GM21528 (cell line): ENCODE results near the gene LRCH4.
"Not testable (repeated sequence)": the region's sequence is repeated elsewhere in the genome, so short reads cannot be mapped to it uniquely, and the experiment has no call there.

Experiments
- ATAC-seq: cut with Tn5 transposase; IDR thresholded peaks from one replicate; pipeline ENCODE4 v1.9.1; 2021; ENCODE audit warnings: mild to moderate bottlenecking, moderate library complexity; ENCODE audit not compliant: unreplicated experiment, low FRiP score

Gene LRCH4

DNA sequence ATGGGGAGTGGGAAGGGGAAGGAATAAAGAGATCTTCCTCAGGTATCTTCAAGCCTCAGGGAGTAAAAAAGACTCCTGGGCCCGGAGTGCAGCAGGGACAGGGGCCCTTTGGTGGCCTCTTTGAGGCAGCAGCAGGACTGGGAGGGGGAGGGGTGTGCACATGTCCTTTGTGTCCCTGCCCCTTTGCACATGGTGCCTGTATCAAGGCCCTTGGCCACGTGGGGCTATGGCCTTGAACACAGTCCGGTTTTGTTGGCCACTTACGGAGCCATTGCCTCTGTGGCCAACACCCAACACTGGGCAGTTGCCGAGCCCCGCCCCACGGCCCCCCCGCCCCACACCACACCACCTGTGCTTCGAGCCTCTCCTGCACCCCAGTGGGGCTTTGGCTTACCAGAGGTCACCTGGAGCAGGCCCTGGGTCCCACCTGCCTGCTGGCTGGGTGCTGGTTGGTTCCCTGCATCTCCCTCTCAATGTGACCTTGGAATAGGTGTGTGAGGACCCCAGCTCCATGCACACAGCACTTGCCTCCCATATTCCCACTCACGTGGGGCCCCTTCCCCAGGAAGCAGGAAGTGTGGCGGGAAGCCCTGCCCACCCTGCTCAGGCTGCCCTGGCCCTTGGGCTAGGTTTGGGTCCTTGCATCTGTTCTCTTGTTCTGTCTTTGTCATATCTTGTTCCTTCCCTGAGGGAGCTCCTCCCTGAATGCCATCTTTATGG, 17.6 kb downstream of the LRCH4 start:
- ATAC-seq = no peak

DNA sequence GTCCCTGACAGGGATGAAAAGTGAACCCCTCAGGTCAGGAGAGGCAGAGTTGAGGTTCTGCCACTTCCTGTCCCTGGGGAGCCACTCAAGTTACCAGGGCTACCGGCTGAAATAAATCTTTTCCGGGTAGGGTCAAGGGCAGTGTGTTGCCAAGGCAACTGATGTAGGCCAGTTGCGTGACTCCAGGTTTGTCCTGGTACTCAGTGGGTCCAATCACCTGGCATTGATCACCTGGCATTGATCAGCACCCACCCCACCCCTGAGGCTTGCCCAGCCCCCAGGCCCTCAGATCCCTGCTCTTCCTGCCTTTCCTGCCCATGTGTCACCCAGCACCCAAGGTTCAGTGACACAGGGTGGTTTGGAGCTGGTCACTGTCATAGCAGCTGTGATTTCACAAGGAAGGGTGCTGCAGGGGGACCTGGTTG, 18.2 kb downstream of the LRCH4 start:
- ATAC-seq = no peak

DNA sequence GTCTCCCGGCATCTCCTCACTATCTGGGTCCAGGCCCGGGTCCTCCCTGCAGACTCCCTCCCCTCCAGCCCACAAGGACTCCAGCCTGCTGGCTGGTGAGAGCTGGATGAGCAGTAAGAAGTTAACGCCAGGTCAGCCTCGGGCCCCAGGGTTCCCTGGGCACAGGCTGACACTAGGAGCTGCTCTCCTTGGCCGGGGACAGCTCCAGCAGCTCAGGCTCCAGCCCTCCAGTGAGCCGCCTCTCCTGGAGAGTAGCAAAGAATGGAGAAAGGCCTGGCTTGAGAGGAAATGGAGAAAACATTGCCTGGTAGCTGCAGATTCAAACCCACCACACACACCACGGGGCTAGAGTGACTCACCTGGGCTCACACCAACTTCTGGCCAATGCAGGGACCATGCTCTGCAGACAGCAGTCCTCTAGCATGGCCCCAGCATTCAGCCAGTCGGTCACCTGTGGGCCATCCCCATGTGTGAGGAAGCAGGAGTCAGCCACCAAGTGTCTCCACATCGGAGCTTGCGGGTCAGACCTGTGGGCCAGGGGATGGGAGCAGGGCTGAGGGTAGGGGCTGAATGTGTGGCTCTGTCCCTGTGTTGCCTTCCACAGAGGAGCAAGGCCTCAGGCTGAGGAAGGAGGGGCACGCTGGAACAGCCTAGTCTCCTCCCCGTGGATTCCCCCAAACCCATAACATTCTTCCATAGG, 18.7 kb downstream of the LRCH4 start:
- ATAC-seq = no peak

DNA sequence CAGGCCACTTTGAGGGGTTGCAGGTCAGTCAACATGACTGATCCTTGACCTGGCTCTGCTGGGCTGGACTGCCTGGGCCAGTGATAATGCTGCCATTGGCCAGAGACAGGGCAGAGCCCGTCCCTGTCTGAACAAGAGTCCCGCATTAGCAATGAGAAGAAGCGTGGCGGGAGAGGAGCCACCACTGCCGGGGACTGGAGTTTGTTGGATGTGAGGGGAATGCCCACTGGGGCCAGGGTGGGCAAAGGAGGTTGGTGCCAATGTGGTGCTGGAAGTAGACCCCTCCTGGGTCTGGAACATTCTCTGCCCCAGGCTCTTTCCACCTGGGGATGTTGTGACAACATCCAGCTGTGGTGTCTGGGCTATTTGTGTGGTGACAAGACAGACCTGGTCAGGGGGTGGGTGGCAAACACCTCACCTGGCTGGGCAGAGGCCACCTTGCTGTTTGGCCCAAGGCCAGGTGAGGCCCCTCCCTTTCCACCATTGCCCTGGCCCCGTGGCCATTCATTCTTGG, 19.9 kb downstream of the LRCH4 start:
- no peak for ATAC-seq

DNA sequence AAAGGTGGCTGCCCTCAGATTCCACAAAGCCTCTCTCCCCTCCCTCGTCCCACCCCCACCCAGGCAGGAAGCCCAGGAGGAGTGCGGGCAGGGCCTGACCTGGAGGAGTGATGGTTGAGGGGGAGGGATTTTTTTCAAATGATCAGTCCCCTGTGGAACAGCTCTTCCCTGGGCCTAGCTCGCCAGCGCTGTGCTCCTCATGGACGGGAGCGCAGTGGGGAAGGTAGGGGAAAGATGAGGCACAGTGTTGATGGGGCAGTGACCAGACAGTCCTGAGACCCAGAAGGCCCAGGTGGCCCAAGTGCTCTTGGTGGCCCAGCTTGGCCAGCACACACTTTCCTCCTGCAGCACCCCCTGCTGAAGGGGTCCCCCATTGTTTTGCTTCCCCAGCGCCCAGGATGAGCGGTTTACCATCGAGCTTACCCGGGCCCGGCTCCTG, 20.8 kb downstream of the LRCH4 start:
- ATAC-seq = no peak

DNA sequence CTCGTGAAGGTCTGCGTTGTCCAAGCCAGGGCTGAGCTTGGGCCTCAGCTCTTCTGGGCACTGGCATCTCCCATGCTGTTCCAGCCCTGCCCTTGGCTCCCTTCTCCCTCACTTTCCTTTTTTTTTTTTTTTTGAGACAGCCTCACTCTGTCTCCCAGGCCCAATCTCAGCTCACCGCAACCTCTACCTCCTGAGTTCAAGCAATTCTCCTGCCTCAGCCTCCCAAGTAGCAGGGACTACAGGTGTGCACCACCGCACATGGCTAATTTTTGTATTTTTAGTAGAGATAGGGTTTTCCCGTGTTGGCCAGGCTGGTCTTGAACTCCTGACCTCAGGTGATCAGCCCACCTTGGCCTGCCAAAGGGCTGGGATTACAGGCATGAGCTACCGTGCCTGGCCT, 21.5 kb downstream of the LRCH4 start:
- ATAC-seq = not testable (repeated sequence)

DNA sequence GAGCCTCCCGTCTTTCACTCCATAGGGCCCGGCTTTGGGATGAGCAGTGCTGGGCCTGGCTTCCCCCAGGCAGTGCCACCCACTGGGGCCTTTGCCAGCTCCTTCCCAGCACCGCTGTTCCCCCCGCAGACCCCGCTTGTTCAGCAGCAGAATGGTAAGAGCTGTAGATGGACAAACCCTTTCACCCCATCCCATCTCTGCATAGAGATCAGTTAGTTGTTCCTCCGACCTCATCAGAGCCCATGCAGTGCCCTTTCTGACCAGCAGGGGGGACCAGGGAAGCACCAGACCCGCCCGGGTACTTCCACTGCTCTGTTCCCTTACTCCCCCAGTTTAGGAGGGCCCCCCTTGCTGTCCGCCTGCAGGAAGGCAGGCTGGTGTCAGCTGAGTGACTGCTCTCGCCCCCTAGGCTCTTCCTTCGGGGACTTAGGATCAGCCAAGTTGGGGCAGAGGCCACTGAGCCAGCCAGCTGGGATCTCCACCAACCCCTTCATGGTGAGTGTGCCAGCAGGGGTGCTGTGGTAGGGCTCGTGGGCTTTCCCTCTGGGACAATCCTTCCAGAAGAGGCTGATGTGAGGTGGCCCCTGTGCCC, 22.0 kb downstream of the LRCH4 start:
- no peak for ATAC-seq

DNA sequence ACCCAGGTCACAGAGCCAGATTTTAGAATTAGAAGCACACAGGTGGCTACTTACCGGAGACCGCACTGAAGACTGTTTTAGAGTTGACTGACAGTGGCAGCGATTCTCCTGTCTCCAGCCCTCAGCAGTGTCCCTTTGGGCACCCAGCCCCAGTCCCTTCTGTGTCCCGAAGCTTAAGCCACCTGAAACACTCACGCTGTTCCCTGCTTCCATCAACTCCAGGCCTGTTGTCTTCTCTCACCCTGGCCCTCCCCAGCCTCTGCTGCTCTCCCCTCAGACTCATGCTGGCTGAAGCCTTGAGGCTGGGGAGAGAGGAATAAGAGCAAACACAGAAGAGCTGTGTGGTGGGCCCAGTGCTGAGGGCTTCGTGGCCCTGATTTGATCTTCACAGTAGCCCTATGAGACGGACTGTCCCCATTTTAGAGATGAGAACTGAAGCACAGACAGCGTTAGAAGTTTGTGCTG, 22.8 kb downstream of the LRCH4 start:
- no peak for ATAC-seq

DNA sequence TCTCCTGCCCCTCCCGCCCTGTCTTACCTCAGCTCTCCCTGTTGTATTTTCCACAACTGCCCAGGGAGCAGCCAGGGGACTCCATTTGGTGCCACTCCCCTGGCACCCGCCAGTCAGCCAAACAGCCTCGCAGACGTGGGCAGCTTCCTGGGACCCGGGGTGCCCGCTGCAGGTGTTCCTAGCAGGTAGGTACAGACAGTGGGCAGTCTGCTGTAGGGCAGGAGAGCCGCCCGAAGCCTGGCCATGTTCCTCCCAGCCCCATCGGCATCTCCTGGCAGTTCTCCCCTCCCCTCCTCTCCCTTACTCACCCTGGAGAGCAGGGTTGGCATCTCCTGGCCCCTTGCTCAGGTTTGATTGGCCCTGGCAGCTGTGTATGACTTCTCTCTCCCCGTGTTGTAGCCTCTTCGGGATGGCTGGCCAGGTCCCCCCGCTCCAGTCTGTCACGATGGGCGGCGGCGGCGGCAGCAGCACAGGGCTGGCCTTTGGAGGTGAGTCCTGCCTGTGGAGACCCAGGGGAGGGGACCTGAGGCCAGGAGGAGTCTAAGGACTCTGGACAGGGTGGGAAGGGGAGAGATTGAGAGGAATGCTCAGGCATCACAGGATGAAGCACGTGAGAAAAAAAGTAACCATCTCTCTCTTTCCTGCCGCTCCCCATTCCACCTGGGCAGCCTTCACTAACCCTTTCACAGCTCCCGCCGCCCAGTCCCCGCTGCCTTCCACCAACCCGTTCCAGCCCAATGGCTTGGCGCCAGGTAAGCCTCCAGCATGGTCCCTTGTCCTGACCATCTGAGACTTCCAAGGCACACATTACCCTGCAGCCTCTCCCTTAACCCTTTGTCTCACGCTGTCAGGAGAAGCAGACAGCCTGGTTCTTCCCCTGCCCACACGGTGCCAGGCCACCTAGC, 23.5 kb downstream of the LRCH4 start:
- no peak for ATAC-seq

DNA sequence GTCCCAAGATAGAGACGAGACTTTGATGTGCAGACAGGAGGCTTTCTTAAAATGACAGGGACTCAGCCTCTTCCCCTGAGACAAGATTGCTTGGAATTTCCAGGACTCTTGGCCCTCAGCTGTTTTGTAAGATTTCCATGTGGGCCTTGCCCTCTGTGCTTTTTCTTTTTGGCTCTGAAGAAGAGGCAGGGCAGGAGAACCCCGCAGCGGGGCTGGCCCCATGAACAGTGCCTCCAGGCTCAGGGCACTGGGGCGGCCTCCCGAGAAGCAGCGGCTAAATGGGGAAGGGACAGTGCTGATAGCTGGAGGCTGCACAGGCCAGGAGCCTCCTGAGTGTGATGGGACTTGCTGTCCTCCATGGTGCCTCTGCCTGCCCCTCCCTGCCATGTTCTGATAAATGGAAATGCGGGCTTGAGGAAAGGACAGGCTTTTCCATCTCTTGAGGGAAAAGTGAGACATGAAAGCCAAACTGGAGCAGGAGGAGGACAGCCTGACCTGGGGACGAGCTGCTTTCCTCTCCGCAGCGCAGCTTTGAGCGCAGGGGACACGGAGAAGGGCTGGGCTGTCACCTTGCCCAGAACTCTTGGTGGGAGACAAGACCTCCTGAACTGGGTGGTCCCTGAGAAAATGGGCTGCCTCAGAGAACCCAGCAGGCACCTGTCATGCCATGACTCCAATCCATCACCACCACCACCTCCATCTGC, 24.3 kb downstream of the LRCH4 start:
- no peak for ATAC-seq

DNA sequence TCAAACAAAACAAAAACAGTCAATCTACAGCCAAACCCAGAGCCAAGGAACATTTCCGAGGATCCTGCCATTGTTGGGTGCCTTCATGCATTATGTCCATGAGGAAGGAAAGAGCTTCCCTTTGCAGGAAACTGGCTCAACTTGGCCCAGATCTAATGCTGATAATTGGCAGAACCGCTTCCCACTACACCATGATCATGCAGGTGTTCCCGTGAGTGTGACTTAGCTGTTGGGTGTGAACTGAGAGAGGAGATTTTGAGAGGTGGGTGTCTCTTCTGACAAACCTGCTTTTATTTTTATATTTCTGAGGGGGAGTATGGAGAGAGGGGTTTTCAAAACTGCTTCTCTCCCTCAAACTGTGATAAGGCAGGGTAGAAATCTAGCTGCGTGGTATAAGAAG, 26.8 kb downstream of the LRCH4 start:
- ATAC-seq = no peak

DNA sequence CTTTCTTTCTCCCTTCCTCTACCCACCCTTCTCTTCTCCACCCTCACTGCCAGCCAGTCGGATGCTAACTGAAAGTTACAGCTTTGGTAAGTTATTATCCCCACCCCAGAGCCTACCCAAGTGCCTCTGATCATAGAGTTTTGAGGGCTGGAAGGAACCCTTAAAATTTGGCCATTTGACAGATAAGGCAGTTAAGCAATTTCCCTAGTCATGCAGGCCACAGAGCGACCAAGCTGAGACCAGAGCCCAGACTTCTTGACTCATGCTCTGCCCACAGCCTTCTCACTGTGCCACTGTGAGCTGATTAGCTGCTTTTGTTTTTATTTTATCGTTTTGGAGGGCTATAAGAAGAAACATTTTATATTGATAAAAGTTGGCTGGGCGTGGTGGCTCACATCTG, 29.4 kb downstream of the LRCH4 start:
- no peak for ATAC-seq

DNA sequence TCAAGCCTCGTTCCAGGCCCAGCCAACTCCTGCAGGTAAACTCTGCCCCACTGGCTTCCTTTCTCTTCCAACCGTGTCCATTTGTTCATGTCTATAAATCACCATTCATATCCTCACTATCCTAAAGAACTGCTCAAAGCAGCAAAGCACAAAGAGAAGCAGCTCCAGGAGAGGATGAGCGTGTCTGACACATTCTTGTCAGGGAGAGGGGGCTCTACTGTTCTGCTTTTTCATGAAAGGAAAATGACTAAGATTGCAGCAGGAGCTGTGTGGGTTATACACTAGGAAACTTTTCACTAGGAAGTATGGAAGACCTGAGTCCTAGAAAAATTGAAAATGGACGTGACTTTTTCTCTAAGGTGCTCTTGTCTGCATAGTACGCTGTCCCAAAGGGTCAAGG, 30.2 kb downstream of the LRCH4 start:
- ATAC-seq = no peak

DNA sequence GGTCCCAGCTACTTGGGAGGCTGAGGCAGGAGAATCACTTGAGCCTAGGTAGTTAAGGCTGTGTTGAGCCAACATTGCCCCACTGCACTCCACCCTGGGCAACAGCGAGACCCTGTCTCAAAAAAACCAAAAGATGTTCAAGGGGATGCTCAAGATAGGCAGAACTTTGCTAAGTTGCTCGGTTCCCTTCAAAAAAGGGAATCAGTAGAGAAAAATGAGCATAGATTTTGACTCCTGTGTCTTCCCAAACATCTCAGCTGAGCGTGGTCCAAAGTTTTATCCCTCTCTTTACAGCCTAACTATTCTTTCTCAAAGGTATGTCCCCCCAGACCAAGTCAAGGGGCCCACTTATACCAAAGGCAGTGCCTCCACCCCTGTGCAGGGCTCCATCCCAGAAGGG, 32.9 kb downstream of the LRCH4 start:
- ATAC-seq = no peak

DNA sequence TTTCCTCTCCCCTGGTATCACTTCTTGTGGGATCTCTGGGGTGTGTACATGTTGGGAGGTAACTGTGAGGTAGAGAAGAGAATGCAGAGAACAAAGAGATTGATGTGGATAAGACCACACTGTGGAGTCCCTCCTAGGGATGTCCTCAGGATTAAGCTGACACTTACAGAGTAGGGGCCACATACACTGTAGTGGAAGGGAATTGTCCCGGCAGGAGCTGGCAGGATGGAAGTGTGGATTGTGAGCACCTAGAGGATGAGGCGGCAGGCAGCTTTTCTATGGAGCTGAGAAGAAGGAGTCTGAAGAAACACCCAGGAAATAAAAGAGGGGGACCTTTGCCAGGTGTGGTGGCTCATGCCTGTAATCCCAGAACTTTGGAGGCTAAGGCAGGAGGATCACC, 33.4 kb downstream of the LRCH4 start:
- ATAC-seq = no peak

DNA sequence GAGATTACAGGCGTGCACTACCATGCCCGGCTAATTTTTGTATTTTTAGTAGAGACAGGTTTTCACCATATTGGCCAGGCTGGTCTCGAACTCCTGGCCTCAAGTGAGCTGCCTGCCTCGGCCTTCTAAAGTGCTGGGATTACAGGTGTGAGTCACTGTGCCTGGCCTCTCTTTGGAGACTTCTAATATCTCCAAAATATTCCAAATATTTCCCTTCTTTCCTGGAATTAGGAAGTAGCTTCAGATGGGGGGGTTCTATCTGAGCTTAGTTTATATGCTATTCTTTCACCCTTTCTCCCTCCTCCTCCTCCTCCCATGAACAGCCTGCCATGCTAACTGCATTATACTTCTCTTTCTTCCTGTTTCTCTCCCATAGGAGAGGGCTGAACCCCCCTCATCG, 37.5 kb downstream of the LRCH4 start:
- ATAC-seq = not testable (repeated sequence)

DNA sequence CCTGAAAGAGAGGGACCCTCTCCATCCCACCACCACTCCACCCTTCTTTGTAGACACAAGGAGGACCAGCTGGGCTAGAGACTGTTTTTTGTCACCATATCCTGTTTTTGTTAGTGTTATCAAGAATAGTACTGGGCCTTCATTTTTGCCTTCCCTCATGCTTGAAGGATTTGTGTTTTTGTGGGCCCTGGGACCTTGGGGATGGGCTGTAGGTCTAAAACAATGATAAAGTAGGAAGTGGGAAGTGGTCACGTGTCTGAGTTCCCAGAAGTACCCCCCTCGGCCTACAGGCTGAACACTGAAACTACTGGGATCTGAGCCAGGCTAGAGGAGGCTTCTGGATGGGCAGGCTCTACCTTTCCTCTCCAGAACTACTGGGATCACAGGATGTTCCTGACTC, 38.1 kb downstream of the LRCH4 start:
- ATAC-seq = no peak

DNA sequence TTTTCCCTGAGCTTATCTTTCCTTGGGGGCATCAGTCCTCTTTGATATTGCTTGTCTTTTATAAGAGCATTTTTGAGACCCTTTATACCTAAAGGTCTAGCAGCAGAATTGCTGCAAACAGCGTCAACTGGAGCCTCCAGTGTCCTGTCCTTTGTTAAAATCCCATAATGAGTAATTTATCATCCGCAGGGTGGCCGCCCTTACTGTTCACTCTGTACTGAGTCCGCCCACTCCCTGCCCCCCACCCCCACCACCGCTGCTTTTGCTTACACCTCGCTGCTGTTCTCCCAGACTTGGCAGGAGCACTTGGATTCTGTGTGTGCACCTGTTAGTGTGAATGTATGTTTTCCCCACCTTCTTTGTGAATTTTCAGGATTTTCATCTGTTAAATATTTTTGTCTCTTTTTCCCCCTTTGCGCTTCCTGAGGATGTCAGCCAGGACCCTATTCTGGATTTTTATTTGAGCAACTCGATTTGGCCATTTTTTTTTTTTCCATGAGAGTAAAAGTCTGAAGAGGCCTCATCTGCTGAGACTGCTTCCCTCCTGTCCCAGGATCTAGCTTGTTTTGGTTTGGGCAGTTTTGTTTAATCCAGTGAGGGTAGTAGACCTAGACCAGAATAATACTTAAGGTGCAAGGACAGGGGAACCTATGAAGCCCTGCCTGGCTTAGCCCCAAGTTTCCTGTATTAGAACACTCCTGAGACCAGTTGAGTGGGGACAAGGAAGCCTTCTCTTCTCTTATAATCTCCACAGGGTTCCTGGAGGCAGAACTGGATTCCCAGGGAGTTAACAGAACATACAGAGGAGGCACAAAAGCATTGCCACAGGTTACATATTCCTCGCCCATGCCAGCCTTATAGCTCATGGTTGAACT, 38.8 kb downstream of the LRCH4 start:
- ATAC-seq = no peak
